Right lobe of liver (tissue), 4 donors: ENCODE data around the gene RNU1-4.
"Not testable (repeated sequence)": the region's sequence is repeated elsewhere in the genome, so short reads cannot be mapped to it uniquely, and the experiment has no call there.

Source experiments
- CTCF ChIP-seq, 4 donors: fragments of 200-600 bp in 3 of 4; fragments of 450-650 bp in 1 of 4; IDR thresholded peaks; one replicate each; pipeline versions ENCODE4 v1.5.1 to v1.8.0; 2016 to 2022; ENCODE audit warnings: antibody characterized with exemption in 4 of 4, mild to moderate bottlenecking in 2 of 4
- POLR2A ChIP-seq: fragments of 450-650 bp; IDR thresholded peaks from one replicate; pipeline ENCODE4 v1.6.1; 2017; ENCODE audit warnings: antibody characterized with exemption, mild to moderate bottlenecking
- donor health status: DM: no; HTN: no; CAD: no.
- donor health status: DM: no; HTN: no; CAD: no.
- donor health status: DM: no; HTN: yes; CAD: no.

- not testable (repeated sequence) for TF ChIP-seq CTCF (IDR thresholded peaks at IDR 0.05); POLR2A
Measured at GRCh38 chr1:16779525-16779924, 39.2 kb downstream of the RNU1-4 start.
